Activated CD8-positive, alpha-beta memory T cell treated with anti-CD3 and anti-CD28 coated beads for 24 hours (primary cell): ENCODE data around the gene DPH5.
"Not testable (repeated sequence)": the region's sequence is repeated elsewhere in the genome, so short reads cannot be mapped to it uniquely, and the experiment has no call there.

Source experiments
- DNase-seq: peaks from one replicate; pipeline ENCODE4 v3.0.0-alpha.2; 2020

DPH5 gene

DNA sequence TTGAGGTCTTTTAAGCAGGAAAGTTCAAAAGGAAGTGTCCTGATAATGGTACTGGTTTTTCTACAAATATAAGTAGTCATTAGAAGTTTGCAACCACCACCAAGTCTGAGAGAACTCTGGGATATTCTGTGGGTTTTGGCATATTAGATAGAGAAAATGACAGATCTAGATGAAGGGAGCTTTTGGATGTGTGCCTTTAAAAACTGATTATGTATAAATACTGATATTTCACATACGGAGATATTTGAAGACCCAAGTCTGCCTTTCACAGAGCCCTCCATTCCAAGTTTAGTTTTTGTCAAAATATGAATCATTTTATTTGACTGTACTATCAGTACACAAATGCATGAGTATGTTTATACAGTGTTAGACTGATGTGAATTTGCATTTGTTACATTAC lies 48.6 kb downstream of the DPH5 start:
- DNase-seq: no peak

DNA sequence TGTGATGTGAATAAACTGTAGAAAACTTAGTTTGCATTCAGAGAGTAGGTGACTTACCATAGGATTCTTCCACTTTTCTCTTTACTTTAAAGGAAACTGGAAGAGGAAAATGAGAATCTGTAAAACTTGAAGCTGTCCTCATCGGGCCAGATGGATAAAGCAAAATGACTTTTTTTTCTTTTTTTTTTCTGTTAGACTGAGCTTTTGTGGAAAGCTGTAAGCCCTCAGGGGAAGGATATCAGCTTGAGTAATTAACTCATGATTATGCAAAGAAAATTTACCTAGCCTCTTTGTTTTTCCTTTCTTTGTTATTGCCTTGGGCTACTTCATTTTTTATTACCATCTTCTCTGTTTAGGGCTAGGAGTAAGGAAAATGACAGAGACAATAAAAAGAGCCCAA lies 53.4 kb downstream of the DPH5 start:
- DNase-seq: no peak

DNA sequence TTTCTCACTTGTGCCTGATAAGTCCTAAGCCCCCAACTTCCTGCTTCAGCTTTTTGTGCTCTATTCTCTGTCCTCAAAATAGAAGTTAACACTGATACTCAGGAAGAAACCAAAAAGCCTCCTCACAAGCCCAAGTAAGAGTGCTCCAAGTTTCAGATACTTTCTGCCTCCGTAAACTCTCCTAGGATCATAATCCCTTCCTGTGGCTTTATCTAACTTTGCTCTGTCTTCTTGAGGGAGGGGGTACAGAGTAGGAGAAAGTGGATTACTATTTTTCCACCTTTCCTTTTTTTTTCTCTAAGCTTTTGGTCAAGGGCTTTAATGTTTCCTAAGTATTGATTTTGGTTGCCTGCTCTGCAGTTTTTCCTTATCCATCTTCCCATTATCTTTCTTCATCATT lies 54.6 kb downstream of the DPH5 start:
- no peak for DNase-seq

DNA sequence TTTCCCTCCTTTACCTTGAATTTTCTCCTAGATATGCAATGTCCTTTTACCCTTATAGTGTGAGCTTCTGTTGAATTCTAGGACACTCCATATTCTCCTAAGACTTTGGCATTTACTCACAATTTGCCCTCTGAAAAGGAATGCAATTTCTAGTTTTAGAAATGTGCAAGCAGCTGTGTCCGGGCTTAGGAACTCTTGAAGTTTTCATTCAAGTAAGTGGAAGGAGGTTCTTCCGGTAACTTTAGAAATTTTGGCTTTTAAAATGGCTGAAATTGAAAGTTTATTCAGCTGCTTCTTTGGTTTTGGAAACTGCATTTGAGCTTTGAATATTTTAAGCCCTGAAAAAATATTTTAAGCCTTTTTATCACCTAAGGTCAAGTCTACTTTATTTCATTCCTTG lies 56.3 kb downstream of the DPH5 start:
- DNase-seq: no peak

DNA sequence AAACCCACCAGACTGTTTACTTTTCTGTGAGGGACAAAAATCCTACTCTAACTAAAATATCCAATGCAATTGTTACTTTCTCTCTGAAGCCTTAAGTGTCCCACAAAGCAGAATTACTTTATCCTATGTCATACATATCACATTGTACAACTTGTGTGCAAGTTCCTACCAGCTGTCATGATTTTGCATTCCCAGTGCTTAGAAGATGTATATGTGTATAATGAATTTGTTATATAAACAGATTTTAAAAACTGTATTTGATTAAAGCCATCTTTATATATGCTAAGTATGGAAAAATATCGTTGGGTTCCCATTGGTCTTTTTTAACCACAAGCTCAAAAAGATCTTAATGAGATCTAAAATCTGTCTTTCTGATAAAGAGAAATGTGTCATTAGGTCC lies 57.0 kb downstream of the DPH5 start:
- DNase-seq: no peak

DNA sequence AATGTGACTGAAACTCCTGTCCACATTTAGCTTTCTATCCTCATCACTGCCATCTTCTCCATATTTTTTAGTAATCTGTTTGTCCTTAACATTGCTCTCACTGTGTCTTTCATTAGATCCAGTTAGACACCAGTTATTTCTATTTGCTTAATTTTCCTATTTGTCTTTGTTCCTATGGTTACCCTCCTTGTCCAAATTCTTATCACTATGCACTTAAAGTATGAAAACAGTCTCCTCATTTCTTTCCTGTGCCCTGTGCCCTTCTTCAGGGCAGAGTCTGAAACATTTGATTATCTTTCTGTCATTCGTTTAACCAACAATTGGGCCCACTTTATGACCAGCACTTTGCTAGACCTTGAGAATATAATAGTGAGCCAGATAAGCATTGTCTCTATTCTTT lies 65.5 kb downstream of the DPH5 start:
- DNase-seq: no peak

DNA sequence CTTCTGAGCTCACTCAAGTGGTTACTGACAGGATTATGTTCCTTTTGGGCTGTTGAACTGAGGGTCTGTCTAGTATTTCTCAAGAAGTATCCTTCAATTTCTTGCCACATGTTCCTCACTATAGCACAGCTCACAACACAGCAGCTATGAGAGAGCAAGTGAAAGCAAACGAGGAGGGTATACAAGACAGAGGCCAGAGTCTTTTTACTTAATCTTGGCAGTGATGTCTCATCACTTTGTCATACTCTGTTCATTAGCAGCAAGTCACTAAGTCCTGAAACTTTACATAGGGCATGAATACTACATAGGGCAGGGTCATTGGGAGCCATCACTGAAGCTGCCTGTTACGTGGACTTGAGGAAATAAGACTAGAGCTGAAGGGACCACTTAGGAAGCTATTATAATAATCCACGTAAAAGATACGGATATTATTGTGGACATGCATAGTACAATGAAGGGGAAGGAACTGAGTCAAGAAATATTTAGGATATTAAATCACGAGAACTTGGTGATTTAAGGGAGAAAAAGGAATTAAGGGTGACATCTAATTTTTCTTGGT lies 66.0 kb downstream of the DPH5 start:
- DNase-seq: no peak

DNA sequence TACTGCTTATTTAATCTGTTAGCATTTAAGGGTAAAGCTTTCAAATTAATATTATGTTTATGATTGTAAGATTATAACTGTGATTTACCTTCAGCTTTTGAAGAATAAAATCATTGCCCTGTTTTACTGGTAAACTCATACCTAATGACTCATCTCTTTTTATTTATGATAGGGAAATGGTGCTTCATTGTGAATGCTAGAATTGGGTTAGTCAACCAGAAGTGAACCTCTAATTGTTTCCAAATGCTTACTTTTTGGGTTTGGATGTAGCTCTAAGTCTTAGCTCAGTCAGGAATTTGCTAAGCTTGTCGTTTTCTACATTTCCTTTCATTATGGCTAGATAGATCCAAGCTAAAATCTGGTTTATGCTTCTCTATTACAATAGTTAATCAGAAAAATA lies 70.3 kb downstream of the DPH5 start:
- DNase-seq: no peak

DNA sequence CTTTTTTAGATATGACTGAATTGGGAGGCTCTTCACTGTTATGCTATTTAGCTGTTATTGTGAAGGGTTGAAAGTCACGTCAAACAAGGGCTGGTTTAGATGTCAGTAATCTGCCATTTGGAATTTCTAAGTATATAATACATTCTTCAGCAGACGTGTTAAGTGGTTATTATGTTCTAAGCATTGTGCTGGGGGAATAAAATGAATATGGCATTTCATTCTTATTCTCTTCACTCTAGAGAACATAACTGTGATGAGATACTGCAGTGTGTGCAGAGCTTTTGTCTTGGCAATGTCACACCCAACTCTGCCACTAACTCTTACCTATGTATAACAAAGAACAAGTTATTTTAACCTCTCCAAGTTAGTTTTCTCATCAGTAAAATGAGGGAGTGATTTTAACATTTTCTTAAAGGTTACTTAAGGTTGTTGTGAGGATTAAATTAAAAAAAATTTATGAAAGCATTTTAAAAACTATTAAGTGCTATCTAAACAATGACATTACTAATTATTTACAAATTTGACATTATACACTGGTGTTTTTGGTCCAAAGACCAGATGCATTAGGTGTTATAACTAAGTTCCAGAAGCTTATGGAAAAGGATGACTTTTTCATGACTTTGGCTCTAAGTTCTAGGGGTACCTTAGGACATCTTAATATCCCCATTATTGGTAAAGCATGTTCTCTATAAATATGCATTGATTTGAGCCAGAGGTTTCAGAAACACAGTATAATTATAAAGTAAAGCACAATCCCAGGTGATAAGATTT lies 71.4 kb downstream of the DPH5 start:
- DNase-seq: no peak

DNA sequence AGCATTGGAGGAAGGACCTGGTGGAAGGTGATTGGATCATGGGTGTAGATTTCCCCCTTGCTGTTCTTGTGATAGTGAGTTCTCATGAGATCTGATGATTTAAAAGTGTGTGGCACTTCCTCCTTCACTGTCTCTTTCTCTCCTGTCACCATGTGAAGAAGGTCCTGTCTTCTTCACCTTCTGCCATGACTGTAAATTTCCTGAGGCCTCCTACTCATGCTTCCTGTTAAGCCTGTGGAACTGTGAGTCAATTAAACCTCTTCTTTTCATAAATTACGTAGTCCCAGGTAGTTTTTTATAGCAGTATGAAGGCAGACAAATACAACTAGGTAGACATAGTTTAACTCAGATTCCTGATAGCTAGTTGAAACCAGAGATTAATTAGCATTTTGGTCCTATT lies 72.6 kb downstream of the DPH5 start:
- not testable (repeated sequence) for DNase-seq

DNA sequence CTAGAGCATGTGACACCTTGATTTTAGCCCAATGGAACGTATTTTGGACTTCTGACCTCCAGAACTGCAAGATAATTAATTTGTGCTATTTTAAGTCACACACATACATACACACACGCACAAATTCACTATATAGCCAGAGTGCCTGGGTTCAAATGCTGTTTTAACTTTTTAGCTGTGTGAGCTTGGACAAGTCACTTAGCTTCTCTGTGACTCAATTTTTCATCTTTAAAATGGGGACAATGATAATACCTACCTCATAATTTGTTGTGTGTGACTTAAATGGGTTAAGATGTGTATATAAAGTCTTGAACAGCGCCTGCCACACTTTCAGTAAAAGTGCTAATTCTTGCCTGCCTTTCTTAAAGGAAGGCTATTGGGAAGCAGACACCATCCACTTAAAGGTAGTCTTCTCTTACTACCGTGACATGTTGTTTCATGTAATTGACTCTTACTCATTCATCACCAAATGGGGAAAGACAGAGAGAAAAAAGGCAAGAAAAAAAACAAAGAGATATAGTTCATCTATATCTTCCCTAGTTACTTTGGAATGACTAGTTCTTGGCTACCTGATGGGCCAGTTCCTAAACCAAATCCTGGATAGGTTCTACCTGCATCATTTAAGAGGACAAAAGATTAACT lies 73.4 kb downstream of the DPH5 start:
- no peak for DNase-seq

DNA sequence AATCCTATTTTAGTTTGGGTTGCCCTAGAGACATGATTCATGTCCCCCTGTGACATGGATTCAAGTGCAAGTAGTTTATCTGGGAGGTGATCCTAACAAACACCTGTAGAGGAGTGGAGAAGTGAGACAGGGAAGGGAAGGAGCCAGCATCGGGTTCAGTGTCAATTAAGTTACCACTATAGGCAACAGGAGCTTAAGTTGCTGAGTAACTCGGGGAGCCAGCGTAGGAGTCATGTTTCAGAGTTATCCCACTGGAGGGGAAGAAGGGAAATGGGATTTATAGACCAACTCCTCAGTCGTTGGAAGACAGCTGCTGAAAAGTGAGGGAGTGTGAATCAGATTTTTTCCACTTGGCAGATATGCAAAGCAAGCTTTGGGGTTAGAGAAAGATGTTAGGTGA lies 74.8 kb downstream of the DPH5 start:
- DNase-seq: no peak

DNA sequence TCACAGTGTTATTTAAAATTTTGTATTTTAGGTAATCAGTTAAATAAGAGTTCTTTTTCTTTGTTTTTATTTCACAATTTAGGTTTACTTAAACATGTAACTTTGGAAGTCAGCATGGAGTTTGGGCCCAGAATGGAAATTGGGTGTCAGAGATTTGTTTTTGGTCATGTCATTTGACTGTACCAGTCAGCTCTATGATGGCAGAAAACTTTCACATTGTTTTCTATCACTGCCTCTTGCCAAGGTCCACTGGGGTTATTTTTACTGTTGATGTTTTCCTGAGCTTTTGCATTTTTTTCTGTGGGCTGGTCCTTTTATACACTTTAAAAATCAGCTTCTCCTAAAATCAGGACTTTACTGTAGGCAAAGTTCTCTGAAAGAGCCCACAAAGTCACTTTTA lies 75.2 kb downstream of the DPH5 start:
- DNase-seq: no peak

DNA sequence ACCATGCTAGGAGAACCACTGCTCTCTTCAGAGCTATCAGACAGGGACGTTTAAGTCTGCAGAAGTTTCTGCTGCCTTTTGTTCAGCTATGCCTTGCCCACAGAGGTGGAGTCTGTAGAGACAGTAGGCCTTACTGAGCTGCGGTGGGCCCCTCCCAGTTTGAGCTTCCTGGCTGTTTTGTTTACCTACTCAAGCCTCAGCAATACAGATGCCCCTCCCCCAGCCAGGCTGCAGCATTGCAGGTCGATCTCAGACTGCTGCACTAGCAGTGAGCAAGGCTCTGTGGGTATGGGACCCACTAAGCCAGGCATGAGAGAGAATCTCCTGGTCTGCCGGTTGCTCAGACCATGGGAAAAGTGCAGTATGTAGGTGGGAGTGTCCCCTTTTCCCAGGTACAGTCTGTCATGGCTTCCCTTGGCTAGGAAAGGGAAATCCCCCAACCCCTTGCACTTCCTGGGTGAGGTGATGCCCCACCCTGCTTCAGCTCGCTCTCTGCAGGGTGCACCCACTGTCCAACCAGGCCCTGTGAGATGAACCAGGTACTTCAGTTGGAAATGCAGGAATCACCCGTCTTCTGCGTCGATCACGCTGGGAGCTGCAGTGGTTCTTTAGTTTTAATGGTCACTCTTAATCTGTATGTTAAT lies 75.9 kb downstream of the DPH5 start:
- DNase-seq: peak; percentile 66

DNA sequence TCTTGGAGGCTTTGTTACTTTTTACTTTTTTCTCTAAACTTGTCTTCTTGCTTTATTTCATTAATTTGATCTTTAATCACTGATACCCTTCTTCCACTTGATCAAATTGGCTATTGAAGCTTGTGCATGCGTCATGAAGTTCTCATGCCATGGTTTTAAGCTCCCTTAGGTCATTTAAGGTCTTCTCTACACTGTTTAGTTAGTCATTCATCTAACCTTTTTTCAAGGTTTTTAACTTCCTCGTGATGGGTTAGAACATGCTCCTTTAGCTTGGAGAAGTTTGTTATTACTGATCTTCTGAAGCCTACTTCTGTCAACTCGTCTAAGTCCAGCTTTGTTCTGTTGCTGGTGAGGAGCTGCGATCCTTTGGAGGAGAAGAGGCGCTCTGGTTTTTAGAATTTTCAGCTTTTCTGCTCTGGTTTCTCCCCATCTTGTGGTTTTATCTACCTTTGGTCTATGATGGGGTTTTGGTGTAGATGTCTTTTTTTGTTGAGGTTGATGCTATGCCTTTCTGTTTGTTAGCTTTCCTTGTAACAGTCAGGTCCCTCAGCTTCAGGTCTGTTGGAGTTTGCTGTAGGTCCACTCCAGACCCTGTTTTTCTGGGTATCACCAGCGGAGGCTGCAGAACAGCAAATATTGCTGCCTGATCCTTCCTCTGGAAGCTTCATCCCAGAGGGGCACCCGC lies 76.7 kb downstream of the DPH5 start:
- not testable (repeated sequence) for DNase-seq

DNA sequence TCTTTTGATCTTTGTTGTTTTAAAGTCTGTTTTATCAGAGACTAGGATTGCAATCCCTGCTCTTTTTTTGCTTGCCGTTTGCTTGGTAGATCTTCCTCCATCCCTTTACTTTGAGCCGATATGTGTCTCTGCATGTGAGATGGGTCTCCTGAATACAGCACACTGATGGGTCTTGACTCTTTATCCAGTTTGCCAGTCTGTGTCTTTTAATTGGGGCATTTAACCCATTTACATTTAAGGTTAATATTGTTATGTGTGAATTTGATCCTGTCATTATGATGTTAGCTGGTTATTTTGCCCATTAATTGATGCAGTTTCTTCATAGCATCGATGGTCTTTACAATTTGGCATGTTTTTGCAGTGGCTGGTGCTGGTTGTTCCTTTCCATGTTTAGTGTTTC lies 77.8 kb downstream of the DPH5 start:
- not testable (repeated sequence) for DNase-seq

DNA sequence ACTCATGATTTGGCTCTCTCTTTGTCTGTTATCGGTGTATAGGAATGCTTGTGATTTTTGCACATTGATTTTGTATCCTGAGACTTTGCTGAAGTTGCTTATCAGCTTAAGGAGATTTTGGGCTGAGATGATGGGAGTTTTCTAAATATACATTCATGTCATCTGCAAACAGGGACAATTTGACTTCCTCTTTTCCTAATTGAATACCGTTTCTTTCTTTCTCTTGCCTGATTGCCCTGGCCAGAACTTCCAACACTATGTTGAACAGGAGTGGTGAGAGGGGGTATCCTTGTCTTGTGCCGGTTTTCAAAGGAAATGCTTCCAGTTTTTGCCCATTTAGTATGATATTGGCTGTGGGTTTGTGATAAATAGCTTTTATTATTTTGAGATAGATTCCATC lies 79.5 kb downstream of the DPH5 start:
- not testable (repeated sequence) for DNase-seq

DNA sequence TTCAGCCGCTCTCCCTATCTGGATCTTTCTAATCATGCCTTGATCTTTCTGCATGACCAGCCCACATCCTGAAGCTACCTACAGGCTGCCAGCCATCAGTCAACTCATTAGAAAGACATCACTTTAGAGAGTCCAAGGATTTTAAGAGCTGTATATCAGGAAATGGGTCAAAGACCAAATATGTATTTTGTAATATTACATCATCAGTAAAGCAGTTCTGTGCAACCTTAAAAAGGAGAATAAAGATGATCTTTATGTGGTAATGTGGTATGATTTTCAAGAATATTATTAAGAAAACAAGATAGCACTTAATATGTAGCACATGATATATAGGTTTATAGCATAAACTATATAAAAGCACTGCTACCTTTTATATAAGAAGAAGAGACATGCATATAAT lies 82.1 kb downstream of the DPH5 start:
- no peak for DNase-seq

DNA sequence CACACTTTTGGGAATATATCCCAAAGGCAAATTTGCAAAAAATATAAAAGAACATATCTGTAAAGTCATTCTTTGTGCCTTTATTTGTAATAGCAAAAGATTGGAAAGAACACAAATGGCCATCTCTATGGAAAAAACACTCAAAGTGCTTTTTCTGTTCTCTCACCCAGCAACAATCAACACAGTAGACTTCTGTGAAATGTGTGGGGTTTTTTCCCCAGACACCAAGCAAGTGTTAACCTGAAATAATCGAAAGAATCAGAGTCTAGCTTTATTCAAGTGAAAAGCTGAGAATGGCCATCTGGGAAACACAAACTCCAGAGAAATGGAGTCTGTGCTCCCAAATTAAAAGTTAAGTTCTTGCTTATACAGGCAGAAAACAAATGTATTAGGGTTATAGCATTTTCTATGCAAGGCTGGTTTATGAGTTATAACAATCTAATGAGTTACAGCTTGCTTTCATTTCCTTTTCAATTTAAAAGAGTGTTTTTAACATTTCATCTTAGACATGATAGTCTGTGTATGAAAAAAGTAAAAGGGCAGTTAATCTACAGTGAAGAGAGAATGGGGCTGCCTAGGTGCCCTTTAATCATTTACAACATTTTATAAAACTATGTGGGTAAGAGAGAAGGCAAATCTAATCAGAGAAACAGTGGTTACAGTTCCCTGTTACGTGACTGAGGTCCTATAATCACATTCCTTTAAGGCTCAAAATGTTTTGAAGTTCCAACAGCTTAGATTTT lies 83.1 kb downstream of the DPH5 start:
- DNase-seq: no peak

DNA sequence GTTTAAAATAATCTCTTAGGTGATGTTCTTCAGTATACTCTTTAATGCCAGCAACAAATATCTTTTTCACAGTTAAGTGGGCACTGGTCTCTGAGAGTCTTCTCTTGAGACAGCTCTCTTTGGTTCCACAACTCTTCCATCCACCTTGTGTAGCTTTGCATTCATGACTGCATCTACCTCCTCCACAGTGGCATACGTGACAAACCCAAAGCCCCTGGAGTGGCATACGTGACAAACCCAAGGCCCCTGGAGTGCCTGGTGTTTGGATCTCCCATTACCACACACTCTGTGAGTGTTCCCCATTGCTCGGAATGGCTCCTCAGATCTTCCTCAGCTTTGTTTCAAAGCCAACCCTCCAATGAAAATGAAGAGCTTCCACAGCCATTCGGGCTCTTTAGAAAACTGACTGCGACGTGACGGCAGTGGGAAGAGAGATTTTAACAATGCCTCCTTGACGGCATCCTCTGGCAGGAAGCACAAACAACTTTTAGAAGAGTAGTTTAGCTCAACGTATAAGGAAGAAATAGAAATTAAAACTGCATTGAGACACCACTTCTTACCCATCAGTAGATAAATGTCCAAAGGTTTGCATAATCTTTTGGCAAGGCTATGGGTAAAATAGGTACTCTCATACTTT lies 83.9 kb downstream of the DPH5 start:
- DNase-seq: no peak

DNA sequence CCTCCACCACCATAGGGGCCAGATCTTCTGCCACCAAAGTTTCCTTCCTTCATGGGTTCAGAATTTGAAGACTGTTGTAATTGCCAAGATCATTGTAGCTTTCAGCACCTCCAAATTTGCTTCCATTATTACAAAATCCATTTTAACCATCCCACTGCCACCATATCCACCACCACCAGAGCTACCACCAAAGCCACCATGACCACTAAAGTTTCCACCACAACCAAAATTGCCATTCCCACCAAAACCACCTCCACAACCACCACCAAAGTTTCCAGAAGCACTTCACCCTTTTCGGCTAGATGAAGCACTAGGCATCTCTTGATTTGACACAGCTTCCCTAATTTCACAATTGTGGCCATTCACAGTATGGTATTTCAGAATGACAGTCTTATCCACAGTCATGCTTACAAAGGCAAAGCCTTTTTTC lies 84.5 kb downstream of the DPH5 start:
- peak; percentile 70 for DNase-seq
